K562 (cell line): Measurements from ENCODE around the gene IRGQ. TPM values are rescaled to one million over a fixed set of nuclear protein-coding genes. Genes with fewer than 3 reads are reported as not detected.

Source experiments
- ARHGAP35 ChIP-seq: fragments of 450-650 bp; IDR thresholded peaks from 2 replicates; pipeline ENCODE4 v1.6.1; 2018; ENCODE audit not compliant: partially characterized antibody
- ATF1 ChIP-seq, 2 experiments: fragments of 450-650 bp in 1 of 2; IDR thresholded peaks; 2 replicates each; pipeline ENCODE4 v1.6.1; 2016; ENCODE audit warnings: missing compliant biosample characterization in 1 of 2, missing genetic modification characterization in 1 of 2
- ATF7 ChIP-seq: fragments of 450-650 bp; IDR thresholded peaks from 2 replicates; pipeline ENCODE4 v1.7.1; 2014; ENCODE audit warnings: mild to moderate bottlenecking, moderate library complexity
- C11orf30 ChIP-seq: fragments of 450-650 bp; IDR thresholded peaks from 2 replicates; pipeline ENCODE4 v1.6.1; 2016; ENCODE audit warnings: low read depth, mild to moderate bottlenecking
- CXXC5 ChIP-seq: fragments of 250-450 bp; sonication (Bioruptor Pico); IDR thresholded peaks from 2 replicates; pipeline ENCODE4 v1.8.0; 2022; ENCODE audit warnings: inconsistent platforms, mild to moderate bottlenecking, moderate library complexity
- ETV5 ChIP-seq: sonication (generic); formaldehyde crosslinking; IDR thresholded peaks from 2 replicates; pipeline ENCODE4 v1.4.0; 2020; ENCODE audit warnings: low read depth, mild to moderate bottlenecking, missing genetic modification reagents
- KLF16 ChIP-seq: IDR thresholded peaks from 2 replicates; pipeline ENCODE4 v1.6.1; 2016; ENCODE audit warnings: antibody characterized with exemption
- MCM7 ChIP-seq, 2 experiments: fragments of 450-650 bp; IDR thresholded peaks; 2 replicates each; pipeline ENCODE4 v1.6.1; 2016 to 2018
- MEIS2 ChIP-seq: fragments of 450-650 bp; IDR thresholded peaks from 2 replicates; pipeline ENCODE4 v1.6.1; 2014; ENCODE audit warnings: mild to moderate bottlenecking; ENCODE audit not compliant: partially characterized antibody
- NEUROD1 ChIP-seq: fragments of 150-350 bp; IDR thresholded peaks from 2 replicates; pipeline ENCODE4 v1.6.1; 2014; ENCODE audit warnings: borderline replicate concordance, low read length, low read depth; ENCODE audit not compliant: partially characterized antibody
- NFATC3 ChIP-seq: fragments of 450-650 bp; IDR thresholded peaks from 2 replicates; pipeline ENCODE4 v1.6.1; 2017; ENCODE audit warnings: mild to moderate bottlenecking
- NFRKB ChIP-seq: fragments of 450-650 bp; IDR thresholded peaks from 2 replicates; pipeline ENCODE4 v1.6.1; 2016; ENCODE audit warnings: low read depth
- POLR2A ChIP-seq: fragments of 450-650 bp; conservative IDR thresholded peaks from 2 replicates; pipeline ENCODE4 v1.6.1; 2016
- POLR2AphosphoS2 ChIP-seq: IDR thresholded peaks from 2 replicates; pipeline ENCODE4 v1.6.1; 2012; ENCODE audit warnings: low read length, improper control_type of control experiment
- POLR2H ChIP-seq: IDR thresholded peaks from 2 replicates; pipeline ENCODE4 v1.6.1; 2016; ENCODE audit warnings: missing genetic modification characterization, low read depth, mild to moderate bottlenecking, control low read depth, missing compliant biosample characterization, moderate library complexity
- TBP ChIP-seq: optimal IDR thresholded peaks from 2 replicates; pipeline ENCODE3; 2011; ENCODE audit warnings: low read depth, low read length, improper control_type of control experiment
- ZNF133 ChIP-seq: fragments of 250-450 bp; sonication (Bioruptor Pico); IDR thresholded peaks from 2 replicates; pipeline ENCODE4 v1.4.0; 2020; ENCODE audit warnings: mild to moderate bottlenecking
- ZNF324 ChIP-seq: fragments of 250-450 bp; sonication (Bioruptor Pico); IDR thresholded peaks from 2 replicates; pipeline ENCODE4 v1.4.0; 2020; ENCODE audit warnings: mild to moderate bottlenecking
- polyA plus RNA-seq, 8 experiments: library from polyadenylated mRNA; depleted of rRNA in 4 of 8; stranded (reverse) in 5 of 8; unstranded in 3 of 8; fragments of >200 nt; fragmentation: Nextera tagmentation in 2 of 8; fragmentation: Illumina TruSeq in 1 of 8; extraction: Ambion mirVana in 2 of 8; extraction: Trizol in 1 of 8; gene quantifications; 2 replicates each; pipeline versions ENCODE4 v1.2.1 to v1.2.3, GENCODE V29; 2011 to 2014; ENCODE audit warnings: inconsistent platforms in 1 of 8, missing spikeins in 1 of 8
- total RNA-seq, 7 experiments: library from RNA; depleted of rRNA in 6 of 7; stranded (reverse); fragments of >200 nt in 6 of 7; fragmentation: Illumina TruSeq in 2 of 7; extraction: Trizol in 2 of 7; gene quantifications; 2 replicates each; pipeline versions ENCODE4 v1.2.1 to v1.2.3, GENCODE V29; 2011 to 2021; ENCODE audit warnings: low replicate concordance in 1 of 7
- TF ChIP-seq, protein P1 (sequence below): sonication (generic); formaldehyde crosslinking; IDR thresholded peaks from 2 replicates; pipeline ENCODE4 v1.9.0; 2022; ENCODE audit warnings: mild to moderate bottlenecking, missing genetic modification reagents
- TF ChIP-seq, protein P2 (sequence below): fragments of 450-650 bp; IDR thresholded peaks from 2 replicates; pipeline ENCODE4 v1.6.1; 2014; ENCODE audit warnings: low read depth, mild to moderate bottlenecking, moderate library complexity, borderline replicate concordance
- TF ChIP-seq, protein P3 (sequence below): fragments of 250-450 bp; sonication (Bioruptor Pico); IDR thresholded peaks from 2 replicates; pipeline ENCODE4 v1.4.0; 2020; ENCODE audit warnings: mild to moderate bottlenecking
- TF ChIP-seq, protein P4 (sequence below), 2 experiments: fragments of 250-450 bp in 1 of 2; fragments of 450-650 bp in 1 of 2; sonication (Bioruptor Pico) in 1 of 2; IDR thresholded peaks; 2 replicates each; pipeline versions ENCODE4 v1.6.1 to v1.8.0; 2016 to 2021; ENCODE audit warnings: mild to moderate bottlenecking in 2 of 2, moderate library complexity in 2 of 2, missing compliant biosample characterization in 1 of 2, missing genetic modification characterization in 1 of 2
- TF ChIP-seq, protein P5 (sequence below): fragments of 450-650 bp; formaldehyde crosslinking; conservative IDR thresholded peaks from 2 replicates; pipeline ENCODE4 v1.4.0; 2022; ENCODE audit warnings: mild to moderate bottlenecking, missing genetic modification characterization

IRGQ gene
- total and polyA plus RNA-seq, 9 of the 15 experiments (the other 6 are each of a cell fraction or from before 2014, with no cell fraction given), result 3.5 to 19.2 (median 7.9) TPM

DNA sequence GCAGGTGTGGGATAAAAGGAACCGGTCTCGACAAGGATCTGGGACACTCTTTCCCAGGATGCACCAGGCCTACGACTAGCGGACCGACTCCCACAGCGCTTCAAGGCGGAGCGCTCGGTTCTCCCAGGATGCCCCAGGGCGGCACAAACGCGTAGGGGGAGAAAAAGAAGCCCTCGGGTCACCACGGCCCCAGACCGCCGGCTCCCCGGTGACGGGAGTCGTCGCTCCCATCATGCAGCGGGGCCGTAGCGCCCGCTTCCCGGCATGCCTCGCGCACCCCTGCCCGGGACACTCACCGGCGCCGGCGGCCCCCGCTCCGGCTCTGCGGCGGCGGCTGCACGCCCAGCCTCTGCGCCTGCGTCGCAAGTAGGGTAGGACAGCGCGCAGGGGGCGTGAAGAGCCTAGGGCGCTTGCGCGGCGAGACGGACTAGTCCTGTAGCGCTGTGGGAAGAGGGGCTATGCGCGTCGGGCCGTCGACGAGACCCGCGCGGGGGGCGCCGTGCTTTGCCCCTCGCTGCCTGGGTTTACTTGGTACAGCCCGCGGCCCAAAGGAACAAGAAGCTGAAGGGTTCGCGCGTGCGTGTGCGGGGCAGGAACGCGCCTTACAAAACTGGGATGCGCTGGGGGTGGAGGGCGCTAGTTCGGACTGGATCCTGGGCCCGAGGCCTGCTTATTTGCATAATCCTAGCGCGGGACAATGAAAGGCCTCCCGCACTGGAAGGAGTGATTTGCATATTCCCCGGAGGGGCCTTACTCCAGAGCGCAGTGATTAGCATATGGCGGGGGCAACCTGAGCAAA, 23.5 kb upstream of the IRGQ start, which contains the start of gene ZNF428 (continued):
- TF ChIP-seq, protein P1, sequence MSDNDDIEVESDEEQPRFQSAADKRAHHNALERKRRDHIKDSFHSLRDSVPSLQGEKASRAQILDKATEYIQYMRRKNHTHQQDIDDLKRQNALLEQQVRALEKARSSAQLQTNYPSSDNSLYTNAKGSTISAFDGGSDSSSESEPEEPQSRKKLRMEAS (CRISPR knock-in tag), result peak; percentile 69
- TF ChIP-seq POLR2AphosphoS2, result no peak
- peak; percentile 92 for TF ChIP-seq POLR2A
- peak; percentile 66 for TF ChIP-seq TBP
- TF ChIP-seq ZNF324 (CRISPR knock-in tag), result no peak
- TF ChIP-seq, protein P2, sequence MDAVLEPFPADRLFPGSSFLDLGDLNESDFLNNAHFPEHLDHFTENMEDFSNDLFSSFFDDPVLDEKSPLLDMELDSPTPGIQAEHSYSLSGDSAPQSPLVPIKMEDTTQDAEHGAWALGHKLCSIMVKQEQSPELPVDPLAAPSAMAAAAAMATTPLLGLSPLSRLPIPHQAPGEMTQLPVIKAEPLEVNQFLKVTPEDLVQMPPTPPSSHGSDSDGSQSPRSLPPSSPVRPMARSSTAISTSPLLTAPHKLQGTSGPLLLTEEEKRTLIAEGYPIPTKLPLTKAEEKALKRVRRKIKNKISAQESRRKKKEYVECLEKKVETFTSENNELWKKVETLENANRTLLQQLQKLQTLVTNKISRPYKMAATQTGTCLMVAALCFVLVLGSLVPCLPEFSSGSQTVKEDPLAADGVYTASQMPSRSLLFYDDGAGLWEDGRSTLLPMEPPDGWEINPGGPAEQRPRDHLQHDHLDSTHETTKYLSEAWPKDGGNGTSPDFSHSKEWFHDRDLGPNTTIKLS, result no peak
- TF ChIP-seq NFRKB, result peak; percentile 53; the same call in 1 of the 2 replicates
- TF ChIP-seq ZNF133 (CRISPR knock-in tag), result 0 out of 2 replicates have a peak, but pooled peaks have one; percentile 14
- TF ChIP-seq, protein P3, sequence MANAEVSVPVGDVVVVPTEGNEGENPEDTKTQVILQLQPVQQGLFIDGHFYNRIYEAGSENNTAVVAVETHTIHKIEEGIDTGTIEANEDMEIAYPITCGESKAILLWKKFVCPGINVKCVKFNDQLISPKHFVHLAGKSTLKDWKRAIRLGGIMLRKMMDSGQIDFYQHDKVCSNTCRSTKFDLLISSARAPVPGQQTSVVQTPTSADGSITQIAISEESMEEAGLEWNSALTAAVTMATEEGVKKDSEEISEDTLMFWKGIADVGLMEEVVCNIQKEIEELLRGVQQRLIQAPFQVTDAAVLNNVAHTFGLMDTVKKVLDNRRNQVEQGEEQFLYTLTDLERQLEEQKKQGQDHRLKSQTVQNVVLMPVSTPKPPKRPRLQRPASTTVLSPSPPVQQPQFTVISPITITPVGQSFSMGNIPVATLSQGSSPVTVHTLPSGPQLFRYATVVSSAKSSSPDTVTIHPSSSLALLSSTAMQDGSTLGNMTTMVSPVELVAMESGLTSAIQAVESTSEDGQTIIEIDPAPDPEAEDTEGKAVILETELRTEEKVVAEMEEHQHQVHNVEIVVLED (CRISPR knock-in tag), result peak; percentile 53
- no peak for TF ChIP-seq ARHGAP35
- TF ChIP-seq ATF7, result peak; percentile 90
- peak; percentile 5 for TF ChIP-seq NEUROD1
- no peak for TF ChIP-seq NFATC3
- TF ChIP-seq ATF1 (CRISPR knock-in tag; IDR thresholded peaks at IDR 0.05), result 0 out of 2 replicates have a peak, but pooled peaks have one; percentile 33
- TF ChIP-seq ATF1 (tag; IDR thresholded peaks at IDR 0.05), result peak; percentile 81
- 0 out of 2 replicates have a peak, but pooled peaks have one; percentile 4 for TF ChIP-seq ETV5 (CRISPR knock-in tag)
- TF ChIP-seq, protein P4, sequence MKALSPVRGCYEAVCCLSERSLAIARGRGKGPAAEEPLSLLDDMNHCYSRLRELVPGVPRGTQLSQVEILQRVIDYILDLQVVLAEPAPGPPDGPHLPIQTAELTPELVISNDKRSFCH (CRISPR knock-in tag; IDR thresholded peaks at IDR 0.05), result no peak
- TF ChIP-seq, protein P4 (tag; IDR thresholded peaks at IDR 0.05), result peak; percentile 71; the same call in 1 of the 2 replicates
- peak; percentile 83 for TF ChIP-seq CXXC5 (CRISPR knock-in tag)
- no peak for TF ChIP-seq KLF16
- TF ChIP-seq MEIS2, result peak; percentile 83
- TF ChIP-seq C11orf30, result peak; percentile 58; the same call in 1 of the 2 replicates
- no peak for TF ChIP-seq MCM7 (IDR thresholded peaks at IDR 0.05)
- TF ChIP-seq, protein P5, sequence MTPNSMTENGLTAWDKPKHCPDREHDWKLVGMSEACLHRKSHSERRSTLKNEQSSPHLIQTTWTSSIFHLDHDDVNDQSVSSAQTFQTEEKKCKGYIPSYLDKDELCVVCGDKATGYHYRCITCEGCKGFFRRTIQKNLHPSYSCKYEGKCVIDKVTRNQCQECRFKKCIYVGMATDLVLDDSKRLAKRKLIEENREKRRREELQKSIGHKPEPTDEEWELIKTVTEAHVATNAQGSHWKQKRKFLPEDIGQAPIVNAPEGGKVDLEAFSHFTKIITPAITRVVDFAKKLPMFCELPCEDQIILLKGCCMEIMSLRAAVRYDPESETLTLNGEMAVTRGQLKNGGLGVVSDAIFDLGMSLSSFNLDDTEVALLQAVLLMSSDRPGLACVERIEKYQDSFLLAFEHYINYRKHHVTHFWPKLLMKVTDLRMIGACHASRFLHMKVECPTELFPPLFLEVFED (CRISPR knock-in tag), result no peak; the same call in 1 of the 2 replicates
- TF ChIP-seq POLR2H (tag), result peak; percentile 86
